ENCODE data around the gene IL1R1. TPM values are rescaled to one million over a fixed set of nuclear protein-coding genes. Genes with fewer than 3 reads are reported as not detected.

Gene IL1R1, protein sequence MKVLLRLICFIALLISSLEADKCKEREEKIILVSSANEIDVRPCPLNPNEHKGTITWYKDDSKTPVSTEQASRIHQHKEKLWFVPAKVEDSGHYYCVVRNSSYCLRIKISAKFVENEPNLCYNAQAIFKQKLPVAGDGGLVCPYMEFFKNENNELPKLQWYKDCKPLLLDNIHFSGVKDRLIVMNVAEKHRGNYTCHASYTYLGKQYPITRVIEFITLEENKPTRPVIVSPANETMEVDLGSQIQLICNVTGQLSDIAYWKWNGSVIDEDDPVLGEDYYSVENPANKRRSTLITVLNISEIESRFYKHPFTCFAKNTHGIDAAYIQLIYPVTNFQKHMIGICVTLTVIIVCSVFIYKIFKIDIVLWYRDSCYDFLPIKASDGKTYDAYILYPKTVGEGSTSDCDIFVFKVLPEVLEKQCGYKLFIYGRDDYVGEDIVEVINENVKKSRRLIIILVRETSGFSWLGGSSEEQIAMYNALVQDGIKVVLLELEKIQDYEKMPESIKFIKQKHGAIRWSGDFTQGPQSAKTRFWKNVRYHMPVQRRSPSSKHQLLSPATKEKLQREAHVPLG
- 54.1 and 136 TPM in 2 replicates for total RNA-seq

DNA sequence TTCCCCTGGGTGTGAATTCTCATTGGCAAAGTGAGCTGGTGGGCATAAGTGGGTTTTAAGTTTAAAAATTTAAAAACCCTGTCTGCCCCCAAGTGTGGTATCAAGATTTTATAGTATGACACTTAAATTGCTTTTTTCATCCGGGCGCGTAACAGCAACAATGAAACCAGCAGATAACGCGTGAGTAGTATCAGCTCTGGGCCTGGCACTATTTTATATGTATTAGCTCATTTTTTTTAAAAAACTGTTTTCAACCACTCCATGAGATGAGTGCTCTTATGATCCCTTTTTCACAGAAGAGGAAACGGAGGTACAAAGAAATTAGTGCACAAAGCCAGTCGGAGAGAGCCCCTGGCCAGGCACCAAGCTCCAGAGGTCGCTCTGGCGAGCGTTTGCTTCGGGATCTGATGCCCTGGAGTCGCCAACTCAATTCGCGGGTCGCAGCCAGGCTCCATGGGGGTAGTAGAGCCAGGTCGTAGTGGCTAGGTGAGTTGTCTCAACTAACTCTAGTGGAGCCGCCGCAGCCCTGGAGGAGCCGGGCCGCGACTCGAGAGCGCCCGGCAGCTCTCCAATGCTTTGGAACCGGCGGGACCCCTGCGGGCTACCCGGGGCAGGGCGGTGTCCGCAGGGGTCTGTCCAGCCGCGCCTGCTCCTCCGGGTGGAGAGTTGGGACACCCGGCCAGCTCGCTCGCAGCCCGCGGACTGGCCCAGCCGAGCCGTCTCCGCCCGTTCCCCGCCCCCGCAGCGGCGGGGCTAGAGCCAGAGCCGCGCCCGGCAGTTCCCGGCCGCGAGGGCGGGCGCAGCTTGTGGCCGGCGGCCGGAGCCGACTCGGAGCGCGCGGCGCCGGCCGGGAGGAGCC, at the start of gene IL1R1:
TSS of gene IL1R1 (plus strand) at position 777 of the 859 bp plus-strand sequence. CDS start 14,979 bp downstream, outside the sequence.

DNA sequence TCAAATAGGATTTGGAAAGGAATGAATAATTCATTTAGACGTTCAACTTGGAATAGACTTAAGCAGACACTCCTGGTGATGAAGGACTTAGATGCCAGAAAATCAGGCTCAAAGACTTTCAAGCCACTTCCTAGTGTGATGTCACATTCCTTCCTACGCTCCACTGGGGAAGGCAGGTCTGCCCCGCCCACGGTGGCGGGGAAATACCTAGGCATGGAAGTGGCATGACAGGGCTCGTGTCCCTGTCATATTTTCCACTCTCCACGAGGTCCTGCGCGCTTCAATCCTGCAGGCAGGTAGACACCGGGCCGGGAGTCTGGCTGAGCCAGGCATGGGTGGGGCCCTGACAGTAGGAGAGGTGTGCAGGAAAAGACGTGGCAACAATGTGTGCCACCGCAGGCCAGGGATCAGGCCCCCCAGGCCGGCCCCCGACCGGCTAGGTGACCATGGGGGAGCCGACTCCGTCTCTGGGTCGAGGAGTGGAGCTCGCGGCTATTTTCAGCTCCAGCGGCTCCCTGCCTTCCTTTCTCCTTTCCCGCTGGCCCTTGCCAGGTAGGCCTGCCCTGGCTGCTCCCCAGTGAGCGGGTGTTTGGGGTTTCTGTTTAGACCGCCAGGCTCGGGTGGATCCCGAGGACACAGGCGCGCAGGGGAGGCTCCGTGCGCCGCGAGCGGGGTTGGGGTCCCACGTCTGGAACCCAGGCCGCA, 44.4 kb downstream of the IL1R1 start, which contains the start of gene IL1RL2:
TSS of gene IL1RL2 (plus strand) at position 233 of the 705 bp plus-strand sequence. CDS start 845 bp downstream, outside the sequence.

Other genes starting within 250 kb of the IL1R1 start
- gene IL1R2, start 150.8 kb upstream of the IL1R1 start, total RNA-seq: 0.38 and 0.56 TPM in 2 replicates
- 1.7 and 2.3 TPM in 2 replicates for gene IL1RL2, start 44.3 kb downstream of the IL1R1 start, total RNA-seq
- 1.1 and 2.3 TPM in 2 replicates for gene IL1RL1, start 168.8 kb downstream of the IL1R1 start, total RNA-seq
- 0.96 and 1.4 TPM in 2 replicates for gene IL18R1, start 213.1 kb downstream of the IL1R1 start, total RNA-seq

Measured in regular cardiac myocyte (primary cell).